Gastroesophageal sphincter (tissue), 4 donors: ENCODE measurements around the gene SIGLEC10. TPM values are rescaled to one million over a fixed set of nuclear protein-coding genes. Genes with fewer than 3 reads are reported as not detected.

Source experiments
- ATAC-seq: fragments of 150-250 bp; one replicate; pipeline ENCODE4 v1.9.1; 2016; ENCODE audit warnings: mild to moderate bottlenecking, moderate library complexity
- H3K27ac ChIP-seq, 4 donors: fragments of 200-600 bp; sonication (generic) in 3 of 4; 1 replicate in 3 of 4; 2 replicates in 1 of 4; pipeline ENCODE4 v1.5.1; 2016 to 2019
- H3K27me3 ChIP-seq: fragments of 200-600 bp; sonication (generic); one replicate; pipeline ENCODE4 v1.5.1; 2019
- H3K36me3 ChIP-seq, 2 donors: fragments of 200-600 bp; sonication (generic); one replicate each; pipeline ENCODE4 v1.5.1; 2019; ENCODE audit warnings: control low read depth in 1 of 2
- H3K4me1 ChIP-seq, 3 donors: fragments of 200-600 bp; sonication (generic); 1 replicate in 2 of 3; 2 replicates in 1 of 3; pipeline ENCODE4 v1.5.1; 2016 to 2019; ENCODE audit warnings: control low read depth in 2 of 3
- H3K4me3 ChIP-seq, 2 donors: fragments of 200-600 bp; sonication (generic); one replicate each; pipeline ENCODE4 v1.5.1; 2019; ENCODE audit warnings: mild to moderate bottlenecking in 1 of 2, moderate library complexity in 1 of 2
- H3K9me3 ChIP-seq, 3 donors: fragments of 200-600 bp; sonication (generic); one replicate each; pipeline ENCODE4 v1.5.1; 2017 to 2019; ENCODE audit warnings: control low read depth in 2 of 3
- CTCF ChIP-seq, 4 experiments: fragments of 200-600 bp in 2 of 4; fragments of 450-650 bp in 2 of 4; sonication (generic) in 1 of 4; IDR thresholded peaks; one replicate each; pipeline ENCODE4 v1.5.1; 2017 to 2019; ENCODE audit warnings: antibody characterized with exemption in 4 of 4, mild to moderate bottlenecking in 2 of 4, moderate library complexity in 2 of 4
- EP300 ChIP-seq: sonication (generic); formaldehyde crosslinking; IDR thresholded peaks from one replicate; pipeline ENCODE4 v1.6.1; 2017; ENCODE audit warnings: antibody characterized with exemption, mild to moderate bottlenecking
- POLR2A ChIP-seq, 2 donors: fragments of 450-650 bp; IDR thresholded peaks; one replicate each; pipeline ENCODE4 v1.6.1; 2017; ENCODE audit warnings: antibody characterized with exemption in 2 of 2, mild to moderate bottlenecking in 2 of 2, moderate library complexity in 1 of 2
- POLR2AphosphoS5 ChIP-seq: sonication (generic); formaldehyde crosslinking; IDR thresholded peaks from one replicate; pipeline ENCODE4 v1.6.1; 2017; ENCODE audit warnings: antibody characterized with exemption
- WGBS, 2 donors: methylation state at CpG; one replicate each; pipeline ENCODE4 v1.1.5; 2018; ENCODE audit warnings: low coverage in 1 of 2; 5-methylcytosine and 5-hydroxymethylcytosine counted together
- total RNA-seq, 4 donors: library from RNA; depleted of rRNA; stranded (reverse); fragments of >200 nt; gene quantifications; one replicate each; pipeline ENCODE4 v1.1.0, GENCODE V29; 2016

SIGLEC10 gene
- total RNA-seq, 4 donors from 2014 or later: 1.1 to 6.9 (median 3.2) TPM

GRCh38 chr19:51391073-51391611 lies 26.3 kb downstream of the SIGLEC10 start:
- Histone ChIP-seq H3K4me3 (no peak overlapping the region), H3K4me1 (peaks cover 0 to 13% (median 5%) of the 10 kb centered on the region in 3 donors), H3K36me3 (no peaks in the 10 kb centered on the region), H3K9me3 (no peaks in the 10 kb centered on the region), H3K27me3 (no peaks in the 10 kb centered on the region), H3K27ac (no peak overlapping the region)
- TF ChIP-seq EP300: no peak
- TF ChIP-seq POLR2A (IDR thresholded peaks at IDR 0.05): no peak
- TF ChIP-seq CTCF (IDR thresholded peaks at IDR 0.05): no peak
- TF ChIP-seq POLR2AphosphoS5: no peak
- WGBS, 2 donors: 57 to 69% methylated on average over 6 to 8 of the region's 8 CpGs
- no peak for ATAC-seq

- no peak overlapping the region for H3K27ac ChIP-seq
- no peaks in the 10 kb centered on the region for H3K9me3 ChIP-seq
- H3K4me1 ChIP-seq: peaks cover 0 to 6% (median 0%) of the 10 kb centered on the region in 3 donors
- TF ChIP-seq EP300 (no peak), POLR2AphosphoS5 (no peak), POLR2A (IDR thresholded peaks at IDR 0.05) (no peak), CTCF (IDR thresholded peaks at IDR 0.05) (no peak)
- WGBS, 2 donors: 84% methylated on average over 3 of the region's 14 CpGs; no CpG with 5 or more reads in 1 of the 2 donors
- no peak for ATAC-seq
- H3K4me3 ChIP-seq: no peak overlapping the region
- no peaks in the 10 kb centered on the region for H3K27me3 ChIP-seq
- H3K36me3 ChIP-seq: no peaks in the 10 kb centered on the region
Measured at GRCh38 chr19:51389143-51389542, 28.3 kb downstream of the SIGLEC10 start.

GRCh38 chr19:51387924-51388389 lies 29.5 kb downstream of the SIGLEC10 start, which contains the start of gene LIM2:
TSS of gene LIM2 (minus strand) at chr19:51387974. CDS start at chr19:51387443, 531 bp downstream.
- ATAC-seq: no peak
- 20% methylated on average over 1 of the region's 15 CpGs; no CpG with 5 or more reads in 1 of the 2 donors for WGBS, 2 donors

GRCh38 chr19:51386882-51387520 lies 30.4 kb downstream of the SIGLEC10 start:
- H3K27ac ChIP-seq: no peak overlapping the region
- no peaks in the 10 kb centered on the region for H3K27me3 ChIP-seq
- no peak for ATAC-seq
- no peaks in the 10 kb centered on the region for H3K4me1 ChIP-seq
- H3K9me3 ChIP-seq: no peaks in the 10 kb centered on the region
- no peak overlapping the region for H3K4me3 ChIP-seq
- WGBS, 2 donors: 67 to 97% methylated on average over 5 to 7 of the region's 14 CpGs
- H3K36me3 ChIP-seq: no peaks in the 10 kb centered on the region
- no peak for TF ChIP-seq POLR2A (IDR thresholded peaks at IDR 0.05)
- no peak for TF ChIP-seq CTCF (IDR thresholded peaks at IDR 0.05)
- TF ChIP-seq EP300: no peak
- TF ChIP-seq POLR2AphosphoS5: no peak

More at GRCh38 chr19:51387924-51388389, 29.5 kb downstream of the SIGLEC10 start, which contains the start of gene LIM2:
- Histone ChIP-seq H3K4me1 (no peaks in the 10 kb centered on the region), H3K9me3 (no peaks in the 10 kb centered on the region), H3K27ac (no peak within 1 kb of the TSS), H3K36me3 (no peaks in the 10 kb centered on the region), H3K27me3 (no peaks in the 10 kb centered on the region), H3K4me3 (no peak within 1 kb of the TSS)
- TF ChIP-seq POLR2AphosphoS5 (no peak), CTCF (IDR thresholded peaks at IDR 0.05) (no peak), POLR2A (IDR thresholded peaks at IDR 0.05) (no peak), EP300 (no peak)
